ENCODE measurements around the gene TUBGCP2. TPM values are rescaled to one million over a fixed set of nuclear protein-coding genes. Genes with fewer than 3 reads are reported as not detected.
A peak's percentile ranks its signal among the peaks of the same experiment; 100 is the strongest.

TUBGCP2 gene
- polyA plus RNA-seq, 2 donors = 25.5 to 49.3 TPM

DNA sequence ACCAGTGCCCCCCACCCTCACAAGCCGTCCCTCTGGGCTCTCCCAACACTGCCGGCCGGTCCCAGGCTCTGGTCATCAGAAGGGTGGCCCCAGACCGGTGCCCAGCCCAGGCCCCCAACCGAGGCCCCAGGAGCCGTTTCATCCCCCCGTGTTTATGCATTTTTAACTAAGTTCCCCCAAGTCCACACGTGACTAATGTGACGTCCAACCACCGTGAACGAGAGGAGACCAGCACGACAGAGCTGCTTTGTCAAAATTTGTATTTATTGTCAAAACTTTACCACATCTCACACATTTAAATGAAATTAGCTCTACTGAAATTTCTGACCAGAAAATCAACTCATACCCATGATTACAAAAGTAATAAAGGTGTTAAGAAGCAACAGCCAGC lies 62.4 kb downstream of the TUBGCP2 start:
- Histone ChIP-seq H3K36me3 (ENCODE audit: control insufficient read depth in 2 of 2, insufficient read depth in 2 of 2, low read length in 1 of 2) (no peaks in the 10 kb centered on the region), H3K4me1 (ENCODE audit: control insufficient read depth in 2 of 2, insufficient read depth in 2 of 2, low read length in 1 of 2) (peaks cover 0 to 2% of the 10 kb centered on the region in 2 donors), H3K27ac (ENCODE audit: low read depth in 2 of 2, low read length in 1 of 2) (no peak overlapping the region), H3K27me3 (ENCODE audit: control insufficient read depth in 1 of 2, insufficient read depth in 2 of 2, low read length in 2 of 2) (no peaks in the 10 kb centered on the region), H3K4me3 (ENCODE audit: low read depth in 1 of 2, low read length in 2 of 2) (no peak overlapping the region), H3K9me3 (ENCODE audit: control insufficient read depth in 2 of 2, insufficient read depth in 1 of 2, low read depth in 1 of 2, low read length in 1 of 2) (peaks cover 0 to 4% of the 10 kb centered on the region in 2 donors)
- WGBS, 2 donors = 43 to 52% methylated on average over 12 of the region's 12 CpGs

DNA sequence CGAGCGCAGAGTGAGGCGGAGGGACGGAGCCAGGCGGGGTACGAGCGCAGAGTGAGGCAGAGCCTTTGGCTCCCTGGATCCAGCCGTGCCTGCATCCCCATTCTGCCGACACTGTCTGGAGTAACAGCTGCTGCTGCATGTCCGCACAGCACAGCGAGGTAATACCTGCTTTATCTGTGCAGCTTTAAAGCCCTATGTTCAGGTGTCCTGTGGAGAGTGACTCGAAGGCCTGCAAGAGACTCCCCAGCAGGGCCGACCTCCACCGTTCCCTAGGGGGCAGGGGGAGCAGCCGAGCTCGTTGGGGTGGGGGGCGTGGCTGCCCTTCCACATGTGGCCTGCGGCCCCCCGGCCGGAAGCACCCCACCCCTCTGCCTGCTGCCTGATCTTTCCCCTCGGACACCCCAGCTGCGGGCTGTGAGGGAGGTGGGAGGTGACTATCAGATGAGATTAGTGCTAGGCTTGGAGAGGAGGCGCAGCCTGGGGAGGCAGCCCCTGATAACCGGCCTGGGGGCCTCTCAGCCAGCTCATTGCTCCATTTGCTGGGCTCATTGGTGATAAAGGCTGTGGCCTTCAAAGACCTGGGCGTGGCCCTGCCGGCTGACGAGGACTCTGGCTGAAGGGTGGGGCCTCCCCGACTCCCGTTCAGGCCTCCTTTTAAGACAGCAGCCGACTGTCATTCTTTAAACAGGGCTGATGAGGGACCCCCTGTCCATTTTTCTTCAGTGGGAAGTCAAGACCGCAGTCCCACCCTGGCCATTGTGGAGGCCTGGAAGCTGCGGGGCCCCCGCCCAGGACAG lies 63.0 kb downstream of the TUBGCP2 start:
- H3K4me1 ChIP-seq (ENCODE audit: control insufficient read depth in 2 of 2, insufficient read depth in 2 of 2, low read length in 1 of 2) = peaks cover 0 to 3% of the 10 kb centered on the region in 2 donors
- H3K27ac ChIP-seq (ENCODE audit: low read depth in 2 of 2, low read length in 1 of 2) = no peak overlapping the region
- no peaks in the 10 kb centered on the region for H3K36me3 ChIP-seq (ENCODE audit: control insufficient read depth in 2 of 2, insufficient read depth in 2 of 2, low read length in 1 of 2)
- WGBS, 2 donors = 49 to 54% methylated on average over 30 to 33 of the region's 33 CpGs
- no peak overlapping the region for H3K4me3 ChIP-seq (ENCODE audit: low read depth in 1 of 2, low read length in 2 of 2)
- no peaks in the 10 kb centered on the region for H3K27me3 ChIP-seq (ENCODE audit: control insufficient read depth in 1 of 2, insufficient read depth in 2 of 2, low read length in 2 of 2)
- H3K9me3 ChIP-seq (ENCODE audit: control insufficient read depth in 2 of 2, insufficient read depth in 1 of 2, low read depth in 1 of 2, low read length in 1 of 2) = peaks cover 0 to 4% of the 10 kb centered on the region in 2 donors

DNA sequence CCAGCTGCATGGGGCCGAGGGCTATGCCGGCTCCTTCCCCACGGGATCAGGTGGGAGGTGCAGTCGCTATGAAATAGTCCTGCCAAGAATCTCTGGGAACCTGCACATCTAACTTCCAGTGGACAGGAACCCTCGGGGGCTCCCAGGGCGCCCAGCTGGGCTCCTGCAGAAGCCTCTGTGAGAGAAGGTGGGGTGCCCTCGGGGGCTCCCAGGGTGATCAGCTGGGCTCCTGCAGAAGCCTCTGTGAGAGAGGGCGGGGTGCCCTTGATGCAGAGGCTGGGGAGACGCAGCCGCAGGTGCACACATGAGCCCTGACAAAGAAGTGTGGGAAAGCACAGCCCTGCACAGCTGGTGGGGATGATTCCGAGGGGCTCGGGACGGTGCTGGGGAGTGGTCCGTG lies 65.1 kb downstream of the TUBGCP2 start:
- Histone ChIP-seq H3K36me3 (ENCODE audit: control insufficient read depth in 2 of 2, insufficient read depth in 2 of 2, low read length in 1 of 2) (no peaks in the 10 kb centered on the region), H3K4me1 (ENCODE audit: control insufficient read depth in 2 of 2, insufficient read depth in 2 of 2, low read length in 1 of 2) (peaks cover 0 to 3% of the 10 kb centered on the region in 2 donors), H3K27ac (ENCODE audit: low read depth in 2 of 2, low read length in 1 of 2) (no peak overlapping the region), H3K4me3 (ENCODE audit: low read depth in 1 of 2, low read length in 2 of 2) (no peak overlapping the region), H3K27me3 (ENCODE audit: control insufficient read depth in 1 of 2, insufficient read depth in 2 of 2, low read length in 2 of 2) (peaks cover 0 to 3% of the 10 kb centered on the region in 2 donors), H3K9me3 (ENCODE audit: control insufficient read depth in 2 of 2, insufficient read depth in 1 of 2, low read depth in 1 of 2, low read length in 1 of 2) (peaks cover 0 to 4% of the 10 kb centered on the region in 2 donors)
- 56 to 57% methylated on average over 14 of the region's 14 CpGs for WGBS, 2 donors

DNA sequence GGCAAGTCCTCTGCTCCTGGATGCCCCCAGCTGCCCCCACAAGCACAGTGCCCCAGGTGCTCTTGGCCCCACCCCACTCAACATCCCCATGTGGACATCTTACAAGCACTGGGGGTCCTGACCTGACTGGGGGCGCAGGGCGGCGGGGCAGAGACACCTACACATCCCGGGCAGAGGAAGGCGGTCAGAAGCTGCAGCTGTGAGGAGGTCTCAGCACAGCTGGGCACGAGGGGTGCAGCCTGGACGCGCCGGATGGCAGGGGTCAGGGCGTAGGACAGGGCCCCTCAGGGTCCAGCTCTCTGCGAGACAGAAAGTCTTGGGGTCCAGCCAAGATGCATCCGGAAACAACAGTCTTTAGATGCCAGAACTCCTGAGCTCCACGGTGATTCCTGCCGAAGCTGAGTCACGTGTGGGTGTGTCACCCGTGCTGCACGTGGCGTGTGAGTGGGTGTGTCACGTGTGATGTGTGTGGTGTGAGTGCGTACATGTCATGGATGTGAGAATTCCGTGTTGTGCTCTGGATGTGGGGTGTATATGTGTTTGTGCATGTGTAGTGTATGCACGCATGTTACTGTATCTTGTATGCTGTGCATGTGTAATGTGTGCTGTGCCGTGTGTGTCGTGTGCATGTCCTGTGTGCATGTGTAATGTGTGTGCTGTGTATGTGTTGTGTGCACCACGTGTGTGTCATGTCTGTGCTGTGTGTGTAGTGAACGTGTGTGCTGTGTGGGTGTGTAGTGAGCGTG lies 65.9 kb downstream of the TUBGCP2 start:
- Histone ChIP-seq H3K27ac (ENCODE audit: low read depth in 2 of 2, low read length in 1 of 2) (no peak overlapping the region), H3K27me3 (ENCODE audit: control insufficient read depth in 1 of 2, insufficient read depth in 2 of 2, low read length in 2 of 2) (peaks cover 0 to 3% of the 10 kb centered on the region in 2 donors), H3K9me3 (ENCODE audit: control insufficient read depth in 2 of 2, insufficient read depth in 1 of 2, low read depth in 1 of 2, low read length in 1 of 2) (peaks cover 0 to 4% of the 10 kb centered on the region in 2 donors), H3K4me1 (ENCODE audit: control insufficient read depth in 2 of 2, insufficient read depth in 2 of 2, low read length in 1 of 2) (peaks cover 0 to 3% of the 10 kb centered on the region in 2 donors), H3K36me3 (ENCODE audit: control insufficient read depth in 2 of 2, insufficient read depth in 2 of 2, low read length in 1 of 2) (no peaks in the 10 kb centered on the region), H3K4me3 (ENCODE audit: low read depth in 1 of 2, low read length in 2 of 2) (no peak overlapping the region)
- 68 to 74% methylated on average over 26 to 27 of the region's 27 CpGs for WGBS, 2 donors

DNA sequence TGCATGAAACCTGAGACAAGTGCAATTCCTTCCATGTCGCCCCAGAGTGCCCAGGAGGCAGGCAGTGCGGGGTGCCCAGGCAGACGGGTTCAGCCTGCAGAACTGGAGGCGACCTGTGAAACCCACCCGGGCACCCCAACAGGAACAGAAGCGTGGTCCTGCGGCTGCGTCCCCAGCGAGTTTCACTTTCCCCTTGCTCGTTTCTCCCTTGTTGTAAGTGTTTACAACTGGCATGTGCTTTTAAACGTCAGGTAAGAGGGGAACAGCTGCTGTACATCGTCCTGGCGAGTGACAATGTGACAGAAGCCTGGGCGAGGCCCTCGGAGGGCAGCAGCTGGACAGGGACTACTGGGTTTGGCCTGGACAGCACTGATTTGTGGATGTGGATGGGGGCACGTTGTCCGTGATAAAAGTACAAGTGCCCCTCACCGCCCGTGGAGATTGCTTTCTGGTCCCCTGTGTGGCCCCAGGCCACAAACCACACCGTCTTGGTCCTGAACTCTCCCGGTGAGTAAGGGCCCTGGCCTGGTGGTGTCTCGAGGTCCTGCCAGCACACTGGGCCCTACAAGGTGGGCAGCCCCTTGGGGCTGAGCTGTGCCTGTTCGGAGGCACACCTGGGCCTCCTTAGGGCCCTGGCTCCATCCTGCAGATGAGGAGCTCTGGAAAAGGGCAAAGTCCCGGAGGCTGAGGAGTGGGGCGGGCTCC lies 67.0 kb downstream of the TUBGCP2 start:
- WGBS, 2 donors = 44 to 48% methylated on average over 25 of the region's 25 CpGs
- Histone ChIP-seq H3K4me1 (ENCODE audit: control insufficient read depth in 2 of 2, insufficient read depth in 2 of 2, low read length in 1 of 2) (peaks cover 4 to 6% of the 10 kb centered on the region in 2 donors), H3K27me3 (ENCODE audit: control insufficient read depth in 1 of 2, insufficient read depth in 2 of 2, low read length in 2 of 2) (peaks cover 3 to 8% of the 10 kb centered on the region in 2 donors), H3K36me3 (ENCODE audit: control insufficient read depth in 2 of 2, insufficient read depth in 2 of 2, low read length in 1 of 2) (no peaks in the 10 kb centered on the region), H3K4me3 (ENCODE audit: low read depth in 1 of 2, low read length in 2 of 2) (no peak overlapping the region), H3K9me3 (ENCODE audit: control insufficient read depth in 2 of 2, insufficient read depth in 1 of 2, low read depth in 1 of 2, low read length in 1 of 2) (peaks cover 0 to 4% of the 10 kb centered on the region in 2 donors), H3K27ac (ENCODE audit: low read depth in 2 of 2, low read length in 1 of 2) (no peak overlapping the region)

DNA sequence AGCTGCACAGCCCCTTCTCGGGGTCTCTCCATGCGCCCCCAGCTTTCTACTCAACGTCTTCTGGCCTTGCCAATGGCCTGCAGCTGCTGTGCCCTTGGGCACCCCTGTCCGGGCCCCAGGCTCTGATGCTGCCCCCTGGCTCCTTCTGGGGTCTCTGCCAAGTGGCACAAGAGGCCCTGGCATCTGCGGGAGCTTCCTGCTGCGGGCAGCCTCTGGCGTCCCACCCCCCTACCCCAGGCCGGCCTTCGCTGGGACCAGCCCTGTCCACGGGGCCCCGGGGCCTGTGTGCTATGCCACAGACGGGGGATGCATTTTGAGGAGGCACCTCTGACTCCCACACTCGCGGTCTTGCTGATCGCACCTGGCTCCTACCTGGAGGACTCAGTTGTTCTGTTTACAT lies 68.7 kb downstream of the TUBGCP2 start:
- H3K36me3 ChIP-seq (ENCODE audit: control insufficient read depth in 2 of 2, insufficient read depth in 2 of 2, low read length in 1 of 2) = no peaks in the 10 kb centered on the region
- no peak overlapping the region for H3K4me3 ChIP-seq (ENCODE audit: low read depth in 1 of 2, low read length in 2 of 2)
- H3K27me3 ChIP-seq (ENCODE audit: control insufficient read depth in 1 of 2, insufficient read depth in 2 of 2, low read length in 2 of 2) = peaks cover 3 to 20% of the 10 kb centered on the region in 2 donors
- WGBS, 2 donors = 73 to 78% methylated on average over 15 of the region's 15 CpGs
- peaks cover 7 to 8% of the 10 kb centered on the region in 2 donors for H3K4me1 ChIP-seq (ENCODE audit: control insufficient read depth in 2 of 2, insufficient read depth in 2 of 2, low read length in 1 of 2)
- H3K27ac ChIP-seq (ENCODE audit: low read depth in 2 of 2, low read length in 1 of 2) = no peak overlapping the region
- H3K9me3 ChIP-seq (ENCODE audit: control insufficient read depth in 2 of 2, insufficient read depth in 1 of 2, low read depth in 1 of 2, low read length in 1 of 2) = peaks cover 0 to 4% of the 10 kb centered on the region in 2 donors

DNA sequence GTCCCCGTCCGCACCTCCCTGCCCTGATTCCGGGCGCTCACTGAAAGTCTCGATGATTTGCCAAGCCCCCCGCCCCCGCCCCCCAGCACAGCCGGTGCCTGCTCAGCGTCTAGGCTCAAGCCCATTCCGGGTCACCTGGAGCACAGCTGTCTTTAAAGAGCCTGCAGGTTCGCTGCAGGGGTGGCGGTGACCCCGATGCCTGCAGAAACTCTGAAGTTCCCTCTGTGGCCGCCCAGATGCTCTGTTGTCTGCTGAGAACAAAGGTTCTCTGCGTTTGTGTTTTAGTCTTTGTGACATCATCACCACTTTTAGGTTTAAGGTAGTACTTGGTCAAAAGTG lies 70.2 kb downstream of the TUBGCP2 start:
- Histone ChIP-seq H3K27me3 (ENCODE audit: control insufficient read depth in 1 of 2, insufficient read depth in 2 of 2, low read length in 2 of 2) (peaks cover 3 to 24% of the 10 kb centered on the region in 2 donors), H3K27ac (ENCODE audit: low read depth in 2 of 2, low read length in 1 of 2) (no peak overlapping the region), H3K4me3 (ENCODE audit: low read depth in 1 of 2, low read length in 2 of 2) (no peak overlapping the region), H3K9me3 (ENCODE audit: control insufficient read depth in 2 of 2, insufficient read depth in 1 of 2, low read depth in 1 of 2, low read length in 1 of 2) (peaks cover 0 to 4% of the 10 kb centered on the region in 2 donors), H3K4me1 (ENCODE audit: control insufficient read depth in 2 of 2, insufficient read depth in 2 of 2, low read length in 1 of 2) (peaks cover 7 to 8% of the 10 kb centered on the region in 2 donors), H3K36me3 (ENCODE audit: control insufficient read depth in 2 of 2, insufficient read depth in 2 of 2, low read length in 1 of 2) (no peaks in the 10 kb centered on the region)
- whole genome bisulfite sequencing, 2 donors = 18 to 31% methylated on average over 15 of the region's 15 CpGs

DNA sequence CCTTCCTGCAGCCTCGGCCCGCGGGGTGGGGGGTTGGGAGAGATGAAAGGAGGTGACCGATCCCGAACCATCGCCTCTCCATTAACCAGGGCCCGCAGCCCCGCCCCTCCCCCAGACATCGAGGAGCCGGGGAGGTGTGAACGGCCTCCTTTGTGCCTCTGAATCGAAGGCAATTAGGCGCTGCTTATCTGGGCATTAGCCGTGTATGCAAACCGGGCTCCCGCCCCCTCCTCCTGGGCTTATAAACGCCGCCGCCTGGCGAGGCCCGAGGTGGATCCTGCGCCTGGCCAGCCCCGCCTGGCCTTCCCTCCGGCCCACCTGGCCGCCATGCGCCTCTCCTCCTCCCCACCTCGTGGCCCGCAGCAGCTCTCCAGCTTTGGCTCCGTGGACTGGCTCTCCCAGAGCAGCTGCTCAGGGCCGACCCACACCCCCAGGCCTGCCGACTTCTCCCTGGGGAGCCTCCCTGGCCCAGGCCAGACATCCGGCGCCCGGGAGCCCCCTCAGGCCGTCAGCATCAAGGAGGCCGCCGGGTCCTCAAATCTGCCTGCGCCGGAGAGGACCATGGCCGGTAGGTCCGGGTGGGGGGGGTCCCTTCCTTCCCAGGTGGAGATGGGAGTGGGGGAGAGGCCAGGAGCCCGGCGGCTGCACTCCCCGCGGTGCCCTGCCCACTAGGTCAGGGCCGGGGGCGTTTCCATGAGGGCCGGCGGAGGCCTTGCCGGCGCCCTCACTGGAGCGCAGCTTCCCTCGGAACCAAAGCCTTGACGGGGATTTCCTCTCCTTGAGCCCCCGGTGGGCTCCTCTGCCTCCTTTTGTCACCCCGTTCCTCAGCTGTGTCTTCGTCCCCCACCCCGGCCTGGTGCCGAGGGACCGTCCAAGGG lies 70.8 kb downstream of the TUBGCP2 start, which contains the start of gene VENTX:
Gene VENTX (plus strand): TSS at position 268 of the 878 bp plus-strand sequence. CDS start 60 bp downstream, at position 328.
- Histone ChIP-seq H3K4me1 (ENCODE audit: control insufficient read depth in 2 of 2, insufficient read depth in 2 of 2, low read length in 1 of 2) (peaks cover 7 to 8% of the 10 kb centered on the region in 2 donors), H3K27ac (ENCODE audit: low read depth in 2 of 2, low read length in 1 of 2) (no peak within 1 kb of the TSS), H3K27me3 (ENCODE audit: control insufficient read depth in 1 of 2, insufficient read depth in 2 of 2, low read length in 2 of 2) (peaks cover 3 to 24% of the 10 kb centered on the region in 2 donors), H3K4me3 (ENCODE audit: low read depth in 1 of 2, low read length in 2 of 2) (peak within 1 kb of the TSS; percentile 19 to 25), H3K36me3 (ENCODE audit: control insufficient read depth in 2 of 2, insufficient read depth in 2 of 2, low read length in 1 of 2) (no peaks in the 10 kb centered on the region), H3K9me3 (ENCODE audit: control insufficient read depth in 2 of 2, insufficient read depth in 1 of 2, low read depth in 1 of 2, low read length in 1 of 2) (peaks cover 0 to 1% of the 10 kb centered on the region in 2 donors)
- 11 to 16% methylated on average over 55 to 60 of the region's 60 CpGs for WGBS, 2 donors
